Midbrain (tissue), 1 donor: ENCODE results near the gene MYLK.

ENCODE experiments used
- DNase-seq: peaks from one replicate; lab custom pipeline; 2025; lab: John Stamatoyannopoulos, UW

The MYLK gene

DNA sequence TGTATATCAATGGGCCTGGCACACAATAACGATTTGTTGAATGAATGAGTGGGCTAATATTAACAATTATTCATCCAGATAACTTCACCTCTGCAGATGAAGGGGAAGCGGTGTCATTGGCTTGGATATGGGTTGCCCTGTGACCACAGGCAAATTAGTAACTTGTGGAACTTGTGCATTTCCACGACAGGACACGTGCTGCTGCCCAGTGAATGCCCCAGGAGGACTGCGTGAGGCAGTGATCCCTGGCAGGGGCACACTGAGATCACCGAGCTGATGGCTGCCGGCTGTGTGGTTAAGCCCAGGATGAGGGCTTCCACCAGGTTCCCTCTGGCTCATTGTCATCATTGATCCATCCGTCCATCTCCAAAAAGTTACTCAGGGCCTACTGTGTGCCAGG is 215.2 kb downstream of the MYLK start:
- no peak for DNase-seq

DNA sequence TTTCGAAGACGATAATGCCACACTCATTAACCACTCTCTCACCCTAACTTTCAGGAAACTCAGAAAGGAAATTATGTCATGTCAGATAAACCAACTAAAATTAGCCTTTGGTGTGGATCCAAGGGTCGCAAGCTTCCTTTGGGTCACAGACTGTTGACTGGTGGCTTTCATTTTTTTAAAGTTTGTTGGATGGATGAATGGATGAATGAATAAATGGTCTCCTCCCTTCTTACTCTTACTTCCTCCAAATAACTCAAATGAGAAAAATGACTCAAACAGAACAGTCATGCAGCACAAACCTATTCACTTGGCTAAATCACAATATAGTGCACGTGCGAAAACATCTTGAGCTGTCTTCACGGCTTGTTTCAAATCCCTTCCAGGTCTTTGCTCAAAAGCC is 216.3 kb downstream of the MYLK start:
- DNase-seq, result no peak

DNA sequence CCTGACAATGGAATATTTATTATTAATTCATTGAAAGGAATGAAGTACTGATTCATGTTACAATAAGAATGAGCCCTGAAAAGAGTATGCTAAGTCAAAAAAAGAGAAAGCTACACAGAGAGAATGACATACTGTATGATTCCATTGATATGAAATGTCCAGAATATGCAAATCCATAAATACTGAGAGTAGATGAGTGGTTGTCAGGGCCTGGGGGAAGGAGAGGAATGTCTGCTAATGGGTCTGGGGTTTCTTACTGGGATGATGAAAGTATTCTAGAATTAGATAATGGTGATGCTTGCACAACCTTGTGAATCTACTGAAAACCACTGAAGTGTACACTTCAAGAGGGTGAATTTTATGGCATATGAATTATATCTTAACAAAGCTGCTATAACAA is 219.4 kb downstream of the MYLK start:
- no peak for DNase-seq

DNA sequence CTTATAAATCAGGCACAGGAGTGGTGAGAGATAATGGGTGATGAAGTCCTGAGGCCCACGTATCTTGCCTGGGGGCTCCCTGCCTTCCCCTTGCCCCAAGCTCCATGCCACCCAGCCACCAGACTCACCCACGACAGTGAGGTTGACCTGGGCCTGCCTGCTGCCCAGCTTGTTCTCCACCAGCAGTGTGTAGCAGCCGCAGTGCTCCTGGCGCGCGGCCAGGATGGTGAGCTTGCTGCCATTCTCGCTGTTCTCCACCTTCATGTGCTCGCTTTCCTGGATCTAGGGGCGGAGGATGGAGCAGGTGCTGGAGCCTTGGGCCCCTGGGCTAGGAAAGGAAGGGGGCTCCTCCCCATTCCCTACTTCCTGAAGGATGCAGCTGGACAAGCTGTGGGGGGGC is 220.2 kb downstream of the MYLK start:
- DNase-seq, result no peak

DNA sequence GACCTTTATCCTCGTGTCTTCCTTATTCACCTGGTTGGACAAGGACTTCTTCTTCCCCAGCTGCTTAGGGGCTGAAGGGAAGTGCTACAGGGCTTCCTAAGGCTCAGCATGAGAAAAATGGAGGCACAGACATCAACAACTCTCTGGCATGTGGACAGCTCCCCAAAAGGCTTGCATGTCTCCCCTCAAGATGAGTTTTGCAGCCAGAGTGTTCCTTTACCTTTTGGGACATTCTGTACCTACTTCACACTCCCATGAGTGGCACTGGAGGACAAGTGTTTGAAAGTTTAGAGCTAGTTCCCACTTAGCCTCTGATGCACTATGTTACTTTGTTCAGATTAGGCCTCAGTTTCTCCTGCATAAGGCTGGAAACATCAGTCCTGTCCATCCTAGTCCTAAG is 222.2 kb downstream of the MYLK start:
- DNase-seq, result no peak

DNA sequence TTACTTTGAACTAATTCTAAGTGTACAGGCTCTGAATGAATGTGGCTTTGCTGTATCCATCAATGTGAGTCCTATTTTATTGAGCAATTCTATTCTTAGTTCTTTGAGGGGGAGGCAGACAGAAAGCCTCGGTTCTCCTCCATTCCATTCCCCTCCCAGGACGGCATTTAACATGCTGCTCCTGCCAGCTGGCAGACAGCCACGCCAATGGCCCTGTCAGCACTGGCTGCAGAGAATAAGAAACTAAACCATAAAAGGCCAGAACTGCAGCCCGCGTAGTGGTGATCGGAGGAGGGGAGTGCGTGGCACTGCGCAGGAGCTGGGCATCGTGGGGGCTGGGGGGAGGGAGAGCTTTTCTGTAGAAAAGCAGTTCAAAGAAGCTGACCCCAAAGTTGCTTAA is 223.2 kb downstream of the MYLK start:
- DNase-seq, result peak; percentile 79

DNA sequence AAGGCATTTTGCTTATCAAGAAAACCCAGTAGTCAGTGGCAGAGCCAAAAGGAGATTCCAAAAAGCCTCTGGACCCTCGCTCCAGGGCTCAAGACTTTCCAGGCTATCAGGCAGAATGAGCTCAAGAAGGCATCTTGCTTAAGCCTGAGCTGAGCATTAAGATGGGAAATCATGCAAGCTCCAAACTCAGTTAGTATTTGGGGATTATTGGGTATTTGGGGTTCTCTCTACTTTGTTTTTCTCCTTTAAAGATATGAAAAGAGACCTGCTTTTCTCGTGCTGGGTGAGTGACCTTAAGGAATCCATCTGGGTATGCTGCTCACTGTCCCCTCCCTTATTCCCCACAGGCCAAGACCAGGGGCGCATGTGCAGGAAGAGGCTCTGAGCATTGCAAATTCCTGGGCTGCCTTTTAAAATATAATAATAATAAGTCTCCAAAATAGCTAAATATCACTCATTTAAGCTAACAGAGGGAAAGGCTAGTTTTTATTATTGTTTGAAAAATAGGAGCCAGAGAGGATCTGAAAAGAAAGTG is 223.9 kb downstream of the MYLK start:
- no peak for DNase-seq

DNA sequence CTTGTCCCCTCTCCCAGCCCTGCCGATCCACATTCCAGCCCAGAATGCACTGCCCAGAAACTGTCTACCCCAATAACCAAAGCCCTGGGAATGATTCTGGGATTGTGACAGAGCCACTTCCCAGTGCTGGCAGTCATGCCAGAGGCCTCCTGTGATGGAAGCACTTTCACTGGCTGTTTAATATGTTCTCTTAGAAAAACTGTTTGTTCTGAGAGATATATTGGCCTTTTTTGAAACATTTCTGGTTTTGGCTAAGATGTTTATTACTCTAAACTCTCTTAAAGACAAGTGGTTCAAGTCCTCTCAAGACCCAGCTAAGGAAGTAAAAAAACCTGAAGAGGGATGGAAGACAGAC is 225.3 kb downstream of the MYLK start:
- DNase-seq, result peak; percentile 22

DNA sequence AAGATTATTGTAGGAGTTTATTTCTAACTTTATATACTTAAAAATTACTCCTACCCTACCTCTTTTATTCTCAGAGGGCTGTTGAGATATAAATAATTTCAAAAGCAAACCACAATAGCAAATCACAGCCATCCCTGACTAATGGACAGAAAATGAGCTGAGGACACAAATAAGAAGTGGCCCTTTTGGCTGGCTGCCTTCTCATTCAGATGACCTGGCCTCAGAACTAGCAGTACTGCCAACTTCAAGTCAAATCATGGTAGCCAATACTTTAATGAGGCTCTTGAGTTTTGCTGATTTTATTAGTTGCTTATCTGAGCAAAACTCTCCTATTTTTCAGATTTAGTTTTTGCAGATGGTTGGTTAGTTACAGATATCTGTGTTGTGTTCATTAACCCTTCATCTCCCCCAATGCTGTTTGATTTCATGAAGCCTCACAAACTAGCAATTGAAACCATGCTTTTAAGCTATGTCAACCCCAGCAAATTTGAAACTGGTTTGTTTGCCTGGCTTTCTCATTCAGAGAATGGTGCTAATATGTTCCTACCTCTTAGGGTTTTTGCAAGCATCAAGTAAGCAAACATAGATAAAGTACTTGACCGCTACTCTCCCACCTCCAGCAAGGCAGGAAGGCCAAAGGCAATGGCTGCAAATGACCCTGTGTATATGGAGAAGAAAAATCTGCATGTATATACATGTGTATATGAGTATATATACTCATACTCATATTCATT is 225.8 kb downstream of the MYLK start:
- DNase-seq, result peak; percentile 45

DNA sequence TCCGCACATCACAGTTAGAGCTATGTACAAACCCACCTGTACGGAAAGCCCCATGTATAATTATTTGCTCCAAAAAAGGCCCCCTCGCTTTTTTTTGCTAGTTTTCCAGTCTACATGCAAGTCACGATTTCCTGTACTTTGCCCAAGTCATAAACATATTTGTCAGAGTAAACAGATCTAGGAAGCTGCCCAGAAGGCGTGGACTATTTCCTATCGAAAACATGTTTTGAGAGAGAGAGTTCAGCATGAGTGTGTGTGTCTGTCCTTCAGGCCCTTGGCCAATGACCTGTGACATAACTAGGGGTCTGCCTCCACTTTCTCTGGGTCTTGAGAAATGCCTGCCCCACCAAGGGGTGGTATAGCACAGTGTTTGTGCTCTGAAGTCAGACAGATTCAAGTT is 226.6 kb downstream of the MYLK start:
- DNase-seq, result no peak

DNA sequence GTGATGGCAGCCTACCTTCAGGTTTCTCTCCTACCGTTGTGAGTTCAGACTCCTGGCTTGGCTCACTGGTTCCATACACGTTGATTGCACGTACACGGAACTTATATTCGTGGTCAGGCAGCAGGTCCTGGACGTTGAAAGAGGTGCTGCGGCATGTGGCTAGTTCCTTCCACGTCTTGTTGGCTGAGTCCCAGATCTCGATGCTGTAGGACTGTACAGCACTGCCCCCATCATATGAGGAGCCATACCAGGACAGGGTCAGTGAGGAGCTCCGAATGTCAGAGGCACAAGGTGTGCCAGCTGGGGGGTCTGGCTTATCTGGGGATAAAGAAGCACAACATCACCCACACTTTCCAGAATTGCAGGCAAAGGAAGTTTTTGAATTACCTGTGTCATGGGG is 227.0 kb downstream of the MYLK start:
- no peak for DNase-seq

DNA sequence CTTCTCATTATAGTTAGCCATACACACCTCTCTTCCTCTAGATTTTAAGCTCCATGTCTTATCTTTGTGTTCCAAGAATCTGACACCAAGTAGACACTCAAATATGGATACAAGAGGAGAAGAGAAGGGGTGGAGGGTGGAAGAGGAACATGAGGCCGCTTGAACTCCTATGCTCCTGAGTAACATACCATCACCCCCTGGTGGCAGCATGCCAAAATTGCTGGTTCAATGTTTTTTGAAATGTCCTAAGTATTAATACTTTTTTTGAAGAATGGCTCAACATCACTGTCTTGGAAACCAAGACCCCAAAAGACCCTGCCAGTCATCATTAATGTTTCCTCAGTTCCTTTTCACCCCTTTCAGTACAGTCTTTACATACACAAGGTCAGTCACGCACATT is 227.4 kb downstream of the MYLK start:
- DNase-seq, result no peak

DNA sequence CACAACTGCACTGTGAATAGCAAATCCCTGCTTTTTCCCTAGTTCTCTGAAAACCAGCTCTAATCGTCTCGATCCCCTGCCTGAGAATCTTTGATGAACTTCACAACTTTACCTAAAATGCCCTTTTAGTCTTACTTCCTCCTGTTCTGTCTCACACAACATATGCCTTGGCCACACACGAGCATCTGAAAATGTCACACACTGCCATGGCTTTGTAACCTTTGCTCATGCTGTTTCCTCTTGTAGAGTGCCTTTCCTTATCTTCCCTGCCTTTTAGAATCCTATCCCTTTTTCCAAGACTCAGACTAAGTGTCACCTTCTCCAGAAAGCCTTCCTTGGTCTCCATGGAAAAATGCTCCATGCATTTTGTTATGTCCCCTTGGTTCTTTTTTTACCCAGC is 227.9 kb downstream of the MYLK start:
- DNase-seq, result no peak

DNA sequence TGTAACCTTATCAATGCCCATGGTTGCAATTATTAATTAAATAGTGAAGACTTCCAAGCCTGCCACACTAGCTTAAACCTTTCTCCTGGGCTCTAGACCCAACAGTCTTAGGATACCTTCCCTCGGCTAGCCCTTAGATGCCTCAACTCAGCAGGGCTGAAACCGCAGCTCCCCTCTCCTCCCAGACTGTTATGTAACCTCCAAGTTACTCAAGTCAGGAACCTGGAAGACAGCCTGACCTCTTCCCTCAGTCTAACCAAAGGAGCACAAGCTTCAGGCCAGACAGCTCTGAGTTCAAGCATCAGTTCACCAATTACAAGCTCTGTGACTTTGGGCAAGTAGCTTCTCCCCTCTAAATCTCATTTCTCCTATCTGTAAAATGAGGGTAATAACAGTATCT is 228.7 kb downstream of the MYLK start:
- DNase-seq, result no peak

DNA sequence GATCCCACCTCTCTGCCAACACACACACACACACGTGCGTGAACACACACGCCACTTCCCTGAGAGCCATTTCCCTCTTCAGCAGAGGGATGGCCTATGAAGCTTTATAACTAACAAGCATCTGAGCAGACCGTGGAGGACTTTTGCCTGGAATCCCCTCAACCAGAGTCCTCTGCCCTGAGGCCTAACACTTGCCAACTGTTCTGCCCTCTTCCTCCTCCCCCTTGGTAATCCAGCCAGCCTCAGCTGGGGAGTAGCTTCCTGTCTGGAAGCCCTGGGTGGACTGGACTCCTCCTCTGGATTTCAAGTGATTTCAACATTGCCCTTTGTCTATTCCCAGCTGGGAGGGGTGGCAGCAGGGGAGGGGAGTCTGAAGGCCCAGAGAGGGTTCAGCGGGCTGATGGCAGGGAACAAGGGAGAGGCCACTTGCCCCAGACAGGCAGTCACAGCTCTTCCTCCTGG is 230.9 kb downstream of the MYLK start:
- DNase-seq, result peak; percentile 70

DNA sequence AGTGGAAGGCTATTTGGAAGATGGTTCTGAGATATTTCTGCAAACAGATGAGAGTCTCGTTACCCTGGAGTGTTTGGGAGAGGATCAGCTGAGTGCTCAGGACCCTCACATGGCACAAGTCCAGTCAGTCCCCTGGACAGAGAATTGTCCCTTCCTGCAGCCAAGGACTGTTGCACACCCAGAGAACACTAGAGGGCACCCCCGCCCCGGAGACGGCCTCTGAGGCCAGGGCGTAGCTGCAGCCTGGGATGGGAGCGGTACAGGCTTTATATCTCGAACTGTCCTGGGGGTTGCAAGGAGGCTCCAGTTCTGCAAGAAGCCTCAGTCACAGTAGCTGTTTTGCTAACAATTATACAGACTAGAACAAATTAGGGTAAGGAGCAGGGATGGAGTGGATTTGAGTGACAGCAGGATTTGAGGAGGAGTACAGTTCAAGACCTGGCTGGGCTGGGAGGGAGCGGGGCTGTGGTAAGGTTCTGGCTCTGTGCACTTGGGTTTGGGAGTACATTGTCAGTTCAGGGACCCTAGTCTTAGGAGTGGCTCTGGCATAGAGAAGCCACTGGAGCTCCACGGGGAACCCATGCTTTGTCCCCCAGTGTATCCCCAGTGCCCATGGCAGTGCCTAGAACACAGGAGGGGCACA is 231.7 kb downstream of the MYLK start:
- DNase-seq, result peak; percentile 83

DNA sequence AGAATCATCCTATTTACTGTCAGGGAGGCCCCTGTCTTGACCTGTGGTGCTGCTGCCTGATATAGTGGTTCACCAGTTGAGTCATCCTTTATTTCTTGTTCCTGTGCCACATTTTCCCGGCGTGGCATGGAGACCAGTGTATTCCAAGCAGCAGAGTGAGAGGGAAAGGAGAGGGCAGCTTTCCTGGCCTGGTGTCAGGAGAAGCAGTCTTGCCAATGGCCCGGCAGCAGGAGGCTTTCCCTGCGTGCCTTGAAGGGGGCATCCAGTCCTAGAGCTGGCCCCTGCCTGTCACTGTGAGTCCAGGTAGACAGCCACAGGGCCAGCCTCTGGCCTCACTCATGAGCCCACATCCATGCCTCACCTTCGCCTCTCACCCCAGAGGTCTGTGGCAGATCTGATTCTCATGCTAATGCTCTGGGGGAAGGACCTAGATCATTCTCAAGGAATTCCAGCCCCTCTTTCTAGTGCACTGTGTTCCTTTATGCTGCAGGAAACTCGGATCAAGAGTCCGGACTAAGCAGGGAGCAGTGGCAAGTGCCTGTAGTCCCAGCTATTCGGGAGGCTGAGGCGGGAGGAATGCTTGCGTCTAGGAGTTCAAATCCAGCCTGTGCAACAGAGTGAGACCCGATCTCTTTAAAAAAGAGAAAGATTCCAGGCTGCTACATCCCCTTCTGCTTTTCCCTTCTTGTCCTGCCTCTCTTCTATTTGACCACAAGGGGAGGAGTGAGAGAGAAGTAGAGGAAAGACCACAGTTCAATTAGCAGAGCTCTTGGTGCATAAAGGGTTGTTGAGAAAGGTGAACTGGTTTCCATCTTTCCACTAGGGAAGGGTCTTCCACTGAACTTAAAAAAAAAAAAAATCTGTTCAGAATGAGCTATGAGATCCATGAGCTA is 232.4 kb downstream of the MYLK start:
- DNase-seq, result no peak

DNA sequence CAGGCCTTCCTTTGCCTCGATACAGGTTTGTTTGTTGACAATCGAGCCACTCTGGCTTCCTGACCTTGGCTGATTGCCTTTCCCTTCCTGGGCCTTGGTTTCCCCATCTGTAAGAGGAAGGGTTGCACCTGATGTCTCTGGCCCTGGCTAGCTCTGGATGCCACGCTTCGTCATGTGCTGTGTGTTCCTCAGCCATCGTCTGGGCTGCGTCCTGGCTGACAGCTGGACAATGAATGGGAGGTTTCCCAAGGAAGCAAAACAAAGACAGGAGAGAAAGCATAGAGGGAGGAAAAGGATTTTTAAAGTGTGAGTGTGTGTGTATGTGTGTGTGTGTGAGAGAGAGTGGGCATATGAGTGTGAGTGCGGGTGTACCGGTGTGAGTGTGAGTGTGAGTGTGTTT is 234.0 kb downstream of the MYLK start:
- no peak for DNase-seq

DNA sequence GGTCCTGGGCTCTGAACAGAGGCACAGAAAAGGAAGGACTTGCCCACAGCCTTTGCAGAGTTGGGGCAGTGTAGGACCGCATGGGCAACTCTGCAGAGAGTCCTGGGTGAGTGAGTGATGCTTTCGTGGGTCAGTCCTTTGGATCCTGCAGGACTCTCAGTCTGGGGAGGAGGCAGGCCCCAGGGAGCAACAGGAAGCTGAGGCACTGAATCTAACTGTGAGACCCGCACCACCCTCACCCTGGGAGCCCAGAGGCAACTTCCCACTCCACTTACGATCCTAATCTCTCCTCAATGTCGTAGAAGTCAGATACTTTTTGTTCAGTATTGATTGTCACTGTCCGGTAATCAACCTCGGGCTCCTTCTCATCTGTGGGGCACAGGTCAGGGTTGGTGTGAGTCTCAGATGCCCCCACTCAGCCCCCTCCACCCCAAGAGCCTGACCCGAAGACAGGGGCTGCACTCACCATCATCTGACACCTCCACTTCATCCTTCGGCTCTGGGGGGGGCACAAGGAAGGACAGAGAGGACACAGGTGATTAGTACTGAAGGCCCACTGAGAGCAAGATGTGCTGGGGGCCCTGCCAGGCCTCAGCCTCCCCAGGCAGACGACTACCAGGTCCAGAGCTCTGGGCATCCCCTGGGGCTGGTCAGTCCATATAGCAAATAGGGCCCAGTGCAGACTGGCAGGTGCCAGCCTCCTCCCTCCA is 235.3 kb downstream of the MYLK start:
- DNase-seq, result no peak

DNA sequence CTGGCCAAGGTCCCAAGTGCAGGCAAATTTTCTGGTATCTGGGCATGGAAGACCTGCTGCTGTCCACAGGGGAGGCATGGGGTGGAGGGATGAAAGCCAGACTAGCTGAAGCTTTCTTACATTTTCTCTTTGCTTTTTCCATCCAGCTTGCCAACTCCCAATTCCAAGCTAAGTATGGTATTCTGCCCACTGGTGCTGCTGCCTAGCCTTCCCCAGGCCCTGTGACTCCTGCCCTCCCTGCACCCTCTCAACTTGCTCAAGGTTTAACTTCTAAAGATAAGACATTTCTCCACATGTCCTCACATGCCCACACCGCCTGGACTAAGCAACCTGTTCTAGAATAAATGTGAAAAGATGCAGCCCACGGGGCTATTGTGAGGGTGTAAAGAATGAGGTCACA is 239.8 kb downstream of the MYLK start:
- DNase-seq, result no peak

DNA sequence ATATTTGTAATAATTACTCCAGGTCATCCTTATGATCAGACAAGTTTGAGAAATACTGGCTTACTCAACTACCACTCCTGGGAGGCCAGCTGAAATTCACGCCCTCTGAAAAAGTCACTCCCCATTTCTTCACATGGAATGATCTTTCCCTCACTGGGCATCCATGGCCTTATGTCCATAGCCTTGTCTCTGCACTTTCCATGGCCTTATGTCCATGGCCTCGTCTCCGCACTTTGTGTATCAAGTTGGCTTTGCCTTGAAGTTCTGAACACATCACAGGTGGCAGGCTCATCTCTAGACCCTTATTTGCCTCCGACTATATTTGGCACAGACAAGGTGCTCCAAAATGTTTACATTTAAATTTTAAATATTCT is 241.2 kb downstream of the MYLK start:
- no peak for DNase-seq
